ENCODE data around the gene CAMK1.

Gene CAMK1

GRCh38 chr3:9815986-9816385 is 46.2 kb upstream of the CAMK1 start:
- no peak overlapping the region for H3K4me2 ChIP-seq (ENCODE audit: low read length)
- no peak overlapping the region for H3K4me3 ChIP-seq (ENCODE audit: low read depth, low read length, poor library complexity, severe bottlenecking)
- H3K27me3 ChIP-seq (ENCODE audit: insufficient read depth, low read length) = no peaks in the 10 kb centered on the region
- no peaks in the 10 kb centered on the region; the same call in 1 of the 2 replicates for H3F3A ChIP-seq (ENCODE audit: insufficient read depth, low read length)
- TF ChIP-seq CTCF (IDR thresholded peaks at IDR 0.05; ENCODE audit: low read length) = no peak
- no peak for TF ChIP-seq EZH2 (IDR thresholded peaks at IDR 0.05; ENCODE audit: borderline replicate concordance, low read length)
- peaks cover 13% of the 10 kb centered on the region; the same call in 1 of the 2 replicates for H3K36me3 ChIP-seq (ENCODE audit: insufficient read depth, low read length)
- no peak overlapping the region for H3K9ac ChIP-seq (ENCODE audit: low read length)
- no peak overlapping the region for H3K27ac ChIP-seq (ENCODE audit: low read depth, low read length, poor library complexity, severe bottlenecking)
- H3K4me1 ChIP-seq (ENCODE audit: insufficient read depth, low read length, severe bottlenecking) = no peaks in the 10 kb centered on the region
- no peaks in the 10 kb centered on the region for H3K9me3 ChIP-seq (ENCODE audit: low read length)
- no peaks in the 10 kb centered on the region for H4K20me1 ChIP-seq (ENCODE audit: insufficient read depth, low read length)
- no peak overlapping the region for H2AFZ ChIP-seq (ENCODE audit: low read length)
- no peaks in the 10 kb centered on the region for H3K79me2 ChIP-seq (ENCODE audit: insufficient read depth, low read length)
- no peaks in the 10 kb centered on the region for H3K9me2 ChIP-seq (ENCODE audit: low read depth, low read length)

- Histone ChIP-seq H3K9ac (ENCODE audit: low read length) (no peak overlapping the region), H3K4me2 (ENCODE audit: low read length) (no peak overlapping the region), H3K79me2 (ENCODE audit: insufficient read depth, low read length) (no peaks in the 10 kb centered on the region), H3K9me3 (ENCODE audit: low read length) (no peaks in the 10 kb centered on the region), H3F3A (ENCODE audit: insufficient read depth, low read length) (peaks cover 4% of the 10 kb centered on the region; the same call in 1 of the 2 replicates), H2AFZ (ENCODE audit: low read length) (no peak overlapping the region), H3K27me3 (ENCODE audit: insufficient read depth, low read length) (no peaks in the 10 kb centered on the region), H3K36me3 (ENCODE audit: insufficient read depth, low read length) (peaks cover 20% of the 10 kb centered on the region; the same call in 1 of the 2 replicates), H4K20me1 (ENCODE audit: insufficient read depth, low read length) (no peaks in the 10 kb centered on the region), H3K4me3 (ENCODE audit: low read depth, low read length, poor library complexity, severe bottlenecking) (no peak overlapping the region), H3K4me1 (ENCODE audit: insufficient read depth, low read length, severe bottlenecking) (peaks cover 21% of the 10 kb centered on the region), H3K27ac (ENCODE audit: low read depth, low read length, poor library complexity, severe bottlenecking) (no peak overlapping the region), H3K9me2 (ENCODE audit: low read depth, low read length) (no peaks in the 10 kb centered on the region)
- TF ChIP-seq EZH2 (IDR thresholded peaks at IDR 0.05; ENCODE audit: borderline replicate concordance, low read length) = no peak
- TF ChIP-seq CTCF (IDR thresholded peaks at IDR 0.05; ENCODE audit: low read length) = no peak
Observed at GRCh38 chr3:9812870-9813483, 43.2 kb upstream of the CAMK1 start.

- peaks cover 41% of the 10 kb centered on the region for H3K36me3 ChIP-seq (ENCODE audit: insufficient read depth, low read length)
- H3K4me1 ChIP-seq (ENCODE audit: insufficient read depth, low read length, severe bottlenecking) = peaks cover 21% of the 10 kb centered on the region
- H4K20me1 ChIP-seq (ENCODE audit: insufficient read depth, low read length) = no peaks in the 10 kb centered on the region
- H3K79me2 ChIP-seq (ENCODE audit: insufficient read depth, low read length) = no peaks in the 10 kb centered on the region
- no peak overlapping the region for H3K9ac ChIP-seq (ENCODE audit: low read length)
- H3K27me3 ChIP-seq (ENCODE audit: insufficient read depth, low read length) = no peaks in the 10 kb centered on the region
- no peak overlapping the region for H3K4me2 ChIP-seq (ENCODE audit: low read length)
- no peaks in the 10 kb centered on the region for H3K9me3 ChIP-seq (ENCODE audit: low read length)
- peaks cover 4% of the 10 kb centered on the region; the same call in 1 of the 2 replicates for H3F3A ChIP-seq (ENCODE audit: insufficient read depth, low read length)
- TF ChIP-seq CTCF (IDR thresholded peaks at IDR 0.05; ENCODE audit: low read length) = no peak
- TF ChIP-seq EZH2 (IDR thresholded peaks at IDR 0.05; ENCODE audit: borderline replicate concordance, low read length) = no peak
- H3K27ac ChIP-seq (ENCODE audit: low read depth, low read length, poor library complexity, severe bottlenecking) = no peak overlapping the region
- no peak overlapping the region for H3K4me3 ChIP-seq (ENCODE audit: low read depth, low read length, poor library complexity, severe bottlenecking)
- H2AFZ ChIP-seq (ENCODE audit: low read length) = no peak overlapping the region
- no peaks in the 10 kb centered on the region for H3K9me2 ChIP-seq (ENCODE audit: low read depth, low read length)
Observed at GRCh38 chr3:9810846-9811245, 41.1 kb upstream of the CAMK1 start.
